SU-DHL-6 (cell line): ENCODE measurements around the gene FAM20A.

Source experiments
- H2AFZ ChIP-seq: fragments of 200-600 bp; sonication (generic); 2 replicates; pipeline ENCODE4 v1.6.1; 2014; ENCODE audit warnings: low read depth, mild to moderate bottlenecking, moderate library complexity, mixed read lengths, antibody characterized with exemption, low read length; ENCODE audit not compliant: severe bottlenecking
- H3F3A ChIP-seq: fragments of 200-600 bp; shearing (Covaris generic); 2 replicates; pipeline ENCODE4 v1.6.0; 2016; ENCODE audit warnings: antibody characterized with exemption, mild to moderate bottlenecking; ENCODE audit not compliant: insufficient read depth
- H3K27ac ChIP-seq: fragments of 200-600 bp; sonication (generic); 2 replicates; pipeline ENCODE4 v1.5.1; 2016; ENCODE audit warnings: low read depth, mild to moderate bottlenecking, low read length, moderate library complexity, mixed read lengths
- H3K27me3 ChIP-seq: fragments of 200-600 bp; sonication (generic), shearing (Covaris generic); 2 replicates; pipeline ENCODE4 v1.6.0; 2014; ENCODE audit warnings: mild to moderate bottlenecking, low read length
- H3K36me3 ChIP-seq: fragments of 200-600 bp; sonication (generic); 2 replicates; pipeline ENCODE4 v1.6.1; 2014; ENCODE audit warnings: mild to moderate bottlenecking, low read length, mixed read lengths
- H3K4me2 ChIP-seq: fragments of 300-600, 200-600 bp; shearing (Covaris generic), sonication (generic); 2 replicates; pipeline ENCODE4 v1.6.0; 2014; ENCODE audit warnings: low read length, low read depth, mild to moderate bottlenecking; ENCODE audit not compliant: poor library complexity, severe bottlenecking
- H3K4me3 ChIP-seq: fragments of 200-600 bp; sonication (generic); 2 replicates; pipeline ENCODE4 v1.5.1; 2014; ENCODE audit warnings: antibody characterized with exemption, low read length, mild to moderate bottlenecking, mixed read lengths; ENCODE audit not compliant: insufficient read depth, poor library complexity, severe bottlenecking
- H3K79me2 ChIP-seq: fragments of 200-600 bp; sonication (generic); 2 replicates; pipeline ENCODE4 v1.6.1; 2014; ENCODE audit warnings: mild to moderate bottlenecking, low read length, moderate library complexity; ENCODE audit not compliant: insufficient read depth
- H3K9ac ChIP-seq: fragments of 200-600 bp; sonication (generic); 2 replicates; pipeline ENCODE4 v1.7.0; 2014; ENCODE audit warnings: mild to moderate bottlenecking, low read length
- H3K9me2 ChIP-seq: fragments of 200-600 bp; sonication (generic); replicated peaks from 2 replicates; pipeline ENCODE4 v1.6.1; 2014; ENCODE audit warnings: low read length; ENCODE audit not compliant: insufficient read depth
- H3K9me3 ChIP-seq: fragments of 200-600 bp; sonication (generic); 2 replicates; pipeline ENCODE4 v1.6.1; 2014; ENCODE audit warnings: low read length, mixed read lengths; ENCODE audit not compliant: insufficient read depth
- H4K20me1 ChIP-seq: fragments of 200-600 bp; sonication (generic); 2 replicates; pipeline ENCODE4 v1.6.1; 2014; ENCODE audit warnings: low read depth, mild to moderate bottlenecking, antibody characterized with exemption, low read length, moderate library complexity, mixed read lengths
- EZH2phosphoT487 ChIP-seq: fragments of 200-600 bp; sonication (generic), shearing (Covaris generic); conservative IDR thresholded peaks from 2 replicates; pipeline ENCODE4 v1.6.1; 2018; ENCODE audit warnings: mild to moderate bottlenecking, antibody characterized with exemption, low read length, moderate library complexity, mixed read lengths
- TF ChIP-seq, protein P1 (sequence below): fragments of 200-600 bp; sonication (generic); IDR thresholded peaks from one replicate; pipeline ENCODE4 v1.5.1; 2017; ENCODE audit warnings: antibody characterized with exemption, mild to moderate bottlenecking, low read length, moderate library complexity; ENCODE audit not compliant: insufficient read depth, poor library complexity, severe bottlenecking

FAM20A gene

DNA sequence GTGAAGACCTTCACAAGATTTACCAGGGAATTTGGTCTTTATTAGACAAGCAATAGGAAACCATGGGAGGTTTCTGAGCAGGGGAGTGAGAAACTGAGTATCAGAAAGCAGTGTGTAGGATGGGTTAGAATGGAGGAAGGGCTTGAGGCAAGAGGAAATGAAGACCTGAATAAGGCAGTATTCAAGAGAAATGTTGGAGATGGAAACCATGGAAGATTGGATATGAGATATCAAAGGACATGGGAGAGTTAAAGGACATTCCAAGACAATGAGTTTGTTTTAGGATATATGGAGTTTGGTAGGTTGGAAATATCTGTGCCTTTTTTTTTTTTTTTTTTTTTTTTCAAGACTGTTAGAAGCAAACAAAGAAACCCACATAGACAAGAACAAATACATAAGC lies 21.3 kb upstream of the FAM20A start:
- no peaks in the 10 kb centered on the region for H3K27me3 ChIP-seq
- TF ChIP-seq, protein P1, sequence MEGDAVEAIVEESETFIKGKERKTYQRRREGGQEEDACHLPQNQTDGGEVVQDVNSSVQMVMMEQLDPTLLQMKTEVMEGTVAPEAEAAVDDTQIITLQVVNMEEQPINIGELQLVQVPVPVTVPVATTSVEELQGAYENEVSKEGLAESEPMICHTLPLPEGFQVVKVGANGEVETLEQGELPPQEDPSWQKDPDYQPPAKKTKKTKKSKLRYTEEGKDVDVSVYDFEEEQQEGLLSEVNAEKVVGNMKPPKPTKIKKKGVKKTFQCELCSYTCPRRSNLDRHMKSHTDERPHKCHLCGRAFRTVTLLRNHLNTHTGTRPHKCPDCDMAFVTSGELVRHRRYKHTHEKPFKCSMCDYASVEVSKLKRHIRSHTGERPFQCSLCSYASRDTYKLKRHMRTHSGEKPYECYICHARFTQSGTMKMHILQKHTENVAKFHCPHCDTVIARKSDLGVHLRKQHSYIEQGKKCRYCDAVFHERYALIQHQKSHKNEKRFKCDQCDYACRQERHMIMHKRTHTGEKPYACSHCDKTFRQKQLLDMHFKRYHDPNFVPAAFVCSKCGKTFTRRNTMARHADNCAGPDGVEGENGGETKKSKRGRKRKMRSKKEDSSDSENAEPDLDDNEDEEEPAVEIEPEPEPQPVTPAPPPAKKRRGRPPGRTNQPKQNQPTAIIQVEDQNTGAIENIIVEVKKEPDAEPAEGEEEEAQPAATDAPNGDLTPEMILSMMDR = no peak
- no peak for TF ChIP-seq EZH2phosphoT487
- no peaks in the 10 kb centered on the region for H3K9me2 ChIP-seq
- no peak overlapping the region for H3K9ac ChIP-seq
- no peaks in the 10 kb centered on the region for H3K79me2 ChIP-seq
- no peaks in the 10 kb centered on the region for H3F3A ChIP-seq
- no peaks in the 10 kb centered on the region for H3K36me3 ChIP-seq
- no peak overlapping the region for H3K27ac ChIP-seq
- H2AFZ ChIP-seq = no peak overlapping the region
- H3K9me3 ChIP-seq = no peaks in the 10 kb centered on the region
- no peak overlapping the region for H3K4me3 ChIP-seq
- no peaks in the 10 kb centered on the region for H4K20me1 ChIP-seq
- H3K4me2 ChIP-seq = no peak overlapping the region

- Histone ChIP-seq H3K27me3 (no peaks in the 10 kb centered on the region), H4K20me1 (no peaks in the 10 kb centered on the region), H3K4me2 (no peak overlapping the region), H3K9ac (no peak overlapping the region), H3K36me3 (no peaks in the 10 kb centered on the region), H3K4me3 (no peak overlapping the region), H3F3A (no peaks in the 10 kb centered on the region), H2AFZ (no peak overlapping the region), H3K9me2 (no peaks in the 10 kb centered on the region), H3K79me2 (no peaks in the 10 kb centered on the region), H3K27ac (no peak overlapping the region), H3K9me3 (no peaks in the 10 kb centered on the region)
- no peak for TF ChIP-seq EZH2phosphoT487
- TF ChIP-seq, protein P1 = no peak
Measured at GRCh38 chr17:68621065-68621464, 19.9 kb upstream of the FAM20A start.

DNA sequence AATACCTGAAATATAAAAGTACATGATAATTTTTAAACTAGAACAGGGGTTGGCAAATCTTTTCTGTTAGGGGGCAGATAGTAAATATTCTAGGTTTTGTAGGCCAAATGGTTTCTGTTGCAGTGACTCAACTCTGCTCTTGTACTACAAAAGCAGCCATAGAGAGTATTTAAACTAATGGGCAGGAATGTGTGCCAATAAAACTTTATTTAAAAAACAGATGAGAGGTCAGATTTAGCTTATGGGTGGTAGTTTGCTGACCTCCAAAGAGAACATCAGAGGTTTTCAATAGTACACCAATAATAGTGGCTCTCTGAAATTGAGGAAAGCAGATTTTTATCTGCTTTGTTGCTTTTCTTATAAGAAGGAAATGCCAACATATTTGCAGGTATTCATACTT lies 15.2 kb upstream of the FAM20A start:
- Histone ChIP-seq H3K9ac (no peak overlapping the region), H3K27me3 (no peaks in the 10 kb centered on the region), H3K79me2 (no peaks in the 10 kb centered on the region), H3K36me3 (no peaks in the 10 kb centered on the region), H3K9me2 (no peaks in the 10 kb centered on the region), H3K4me3 (no peak overlapping the region), H3K9me3 (no peaks in the 10 kb centered on the region), H3K27ac (no peak overlapping the region), H2AFZ (no peak overlapping the region), H4K20me1 (no peaks in the 10 kb centered on the region), H3K4me2 (no peak overlapping the region), H3F3A (no peaks in the 10 kb centered on the region)
- TF ChIP-seq EZH2phosphoT487 = no peak
- TF ChIP-seq, protein P1 = no peak
